WTC11 (cell line): ENCODE data around the gene HK2. TPM values are rescaled to one million over a fixed set of nuclear protein-coding genes. Genes with fewer than 3 reads are reported as not detected.

Source experiments
- ATAC-seq: fragments of 200-7000 bp; cut with Tn5 transposase; 2 replicates; pipeline ENCODE4 v1.10.0; 2021; ENCODE audit warnings: mild to moderate bottlenecking, moderate library complexity
- CTCF ChIA-PET: fragments of 300-600 bp; sonication (Branson Sonifier 250); formaldehyde crosslinking; loops from one replicate; lab custom pipeline; 2021; ENCODE audit warnings: antibody characterized with exemption; lab: Charles Lee
- POLR2A ChIA-PET: fragments of 350-600 bp; sonication (Branson Sonifier 250); formaldehyde crosslinking; loops from one replicate; lab custom pipeline; 2021; ENCODE audit warnings: antibody characterized with exemption; lab: Charles Lee
- DNase-seq: peaks from one replicate; pipeline ENCODE4 v3.0.0; 2021; ENCODE audit warnings: low spot score
- H3K27ac Mint-ChIP-seq: 2 replicates; pipeline ENCODE4 v1.8.0; 2021; ENCODE audit warnings: mixed read lengths
- H3K27me3 Mint-ChIP-seq: 2 replicates; pipeline ENCODE4 v1.8.0; 2021; ENCODE audit warnings: low read depth, mild to moderate bottlenecking, moderate library complexity, mixed read lengths
- H3K36me3 Mint-ChIP-seq: 2 replicates; pipeline ENCODE4 v1.8.0; 2021; ENCODE audit warnings: mixed read lengths
- H3K4me1 Mint-ChIP-seq: 2 replicates; pipeline ENCODE4 v1.8.0; 2022; ENCODE audit warnings: mixed read lengths
- H3K4me3 Mint-ChIP-seq: 2 replicates; pipeline ENCODE4 v1.8.0; 2021; ENCODE audit warnings: mild to moderate bottlenecking, moderate library complexity, mixed read lengths
- H3K9me3 Mint-ChIP-seq: 2 replicates; pipeline ENCODE4 v1.8.0; 2021; ENCODE audit warnings: mixed read lengths
- ATF1 ChIP-seq: sonication (generic); formaldehyde crosslinking; IDR thresholded peaks from 2 replicates; pipeline ENCODE4 v1.8.1; 2023; ENCODE audit warnings: mild to moderate bottlenecking, moderate library complexity, missing genetic modification reagents
- CBFB ChIP-seq: sonication (generic); formaldehyde crosslinking; IDR thresholded peaks from 2 replicates; pipeline ENCODE4 v1.8.1; 2022; ENCODE audit warnings: mild to moderate bottlenecking, low read depth, missing genetic modification reagents
- CREB1 ChIP-seq: sonication (generic); formaldehyde crosslinking; IDR thresholded peaks from 2 replicates; pipeline ENCODE4 v1.8.0; 2023; ENCODE audit warnings: mild to moderate bottlenecking, missing genetic modification reagents
- EMX1 ChIP-seq: fragments of 250-450 bp; sonication (Bioruptor Pico); IDR thresholded peaks from 2 replicates; pipeline ENCODE4 v1.8.0; 2021; ENCODE audit warnings: mild to moderate bottlenecking
- FOXK1 ChIP-seq: sonication (generic); formaldehyde crosslinking; IDR thresholded peaks from 2 replicates; pipeline ENCODE4 v1.8.0; 2022; ENCODE audit warnings: mild to moderate bottlenecking, moderate library complexity, missing genetic modification reagents
- GABPB1 ChIP-seq: sonication (generic); formaldehyde crosslinking; IDR thresholded peaks from 2 replicates; pipeline ENCODE4 v1.8.1; 2023; ENCODE audit warnings: mild to moderate bottlenecking, missing genetic modification reagents
- NFE2L1 ChIP-seq: sonication (generic); formaldehyde crosslinking; IDR thresholded peaks from 2 replicates; pipeline ENCODE4 v1.8.1; 2023; ENCODE audit warnings: missing genetic modification reagents
- NR1H2 ChIP-seq: sonication (generic); formaldehyde crosslinking; IDR thresholded peaks from 2 replicates; pipeline ENCODE4 v1.9.0; 2021; ENCODE audit warnings: mild to moderate bottlenecking, moderate library complexity, missing genetic modification reagents
- SMAD3 ChIP-seq: sonication (generic); formaldehyde crosslinking; IDR thresholded peaks from 2 replicates; pipeline ENCODE4 v1.8.0; 2022; ENCODE audit warnings: missing genetic modification reagents, mild to moderate bottlenecking, borderline replicate concordance
- TCF7 ChIP-seq: sonication (generic); formaldehyde crosslinking; IDR thresholded peaks from 2 replicates; pipeline ENCODE4 v1.8.0; 2022; ENCODE audit warnings: mild to moderate bottlenecking, low read depth, missing genetic modification reagents, moderate library complexity
- ZNF121 ChIP-seq: sonication (generic); formaldehyde crosslinking; IDR thresholded peaks from 2 replicates; pipeline ENCODE4 v1.8.0; 2023; ENCODE audit warnings: missing genetic modification reagents
- ZNF138 ChIP-seq: sonication (generic); formaldehyde crosslinking; conservative IDR thresholded peaks from 2 replicates; pipeline ENCODE4 v1.8.1; 2022; ENCODE audit warnings: mild to moderate bottlenecking, moderate library complexity, missing genetic modification reagents
- ZNF263 ChIP-seq: sonication (generic); formaldehyde crosslinking; IDR thresholded peaks from 2 replicates; pipeline ENCODE4 v1.8.1; 2022; ENCODE audit warnings: low read depth, mild to moderate bottlenecking, moderate library complexity, missing genetic modification reagents
- ZNF423 ChIP-seq: fragments of 250-450 bp; sonication (Bioruptor Pico); IDR thresholded peaks from 2 replicates; pipeline ENCODE4 v2.1.2; 2022; ENCODE audit warnings: mild to moderate bottlenecking, moderate library complexity
- ZNF671 ChIP-seq: fragments of 250-450 bp; sonication (Bioruptor Pico); IDR thresholded peaks from 2 replicates; pipeline ENCODE4 v1.8.0; 2021; ENCODE audit warnings: mild to moderate bottlenecking
- total RNA-seq: library from RNA; stranded (reverse); gene quantifications from 3 replicates; pipeline ENCODE4 v1.2.3, GENCODE V29; 2021
- TF ChIP-seq, protein P1 (sequence below): sonication (generic); formaldehyde crosslinking; IDR thresholded peaks from 2 replicates; pipeline ENCODE4 v1.8.1; 2023; ENCODE audit warnings: mild to moderate bottlenecking, missing genetic modification reagents
- TF ChIP-seq, protein P2 (sequence below): sonication (generic); formaldehyde crosslinking; IDR thresholded peaks from 2 replicates; pipeline ENCODE4 v1.8.1; 2023; ENCODE audit warnings: mild to moderate bottlenecking, missing genetic modification reagents
- TF ChIP-seq, protein P3 (sequence below): sonication (generic); formaldehyde crosslinking; IDR thresholded peaks from 2 replicates; pipeline ENCODE4 v1.8.1; 2022; ENCODE audit warnings: low read depth, mild to moderate bottlenecking, moderate library complexity, missing genetic modification reagents, borderline replicate concordance
- TF ChIP-seq, protein P4 (sequence below): sonication (generic); formaldehyde crosslinking; IDR thresholded peaks from 2 replicates; pipeline ENCODE4 v1.8.1; 2023; ENCODE audit warnings: mild to moderate bottlenecking, missing genetic modification reagents, moderate library complexity
- TF ChIP-seq, protein P5 (sequence below): fragments of 250-450 bp; sonication (Bioruptor Pico); IDR thresholded peaks from 2 replicates; pipeline ENCODE4 v1.9.0; 2021; ENCODE audit warnings: mild to moderate bottlenecking
- TF ChIP-seq, protein P6 (sequence below): sonication (generic); formaldehyde crosslinking; IDR thresholded peaks from 2 replicates; pipeline ENCODE4 v1.8.1; 2022; ENCODE audit warnings: mild to moderate bottlenecking, moderate library complexity, missing genetic modification reagents

The HK2 gene
- total RNA-seq, 1 experiment from 2014 or later, result 61.6 TPM

DNA sequence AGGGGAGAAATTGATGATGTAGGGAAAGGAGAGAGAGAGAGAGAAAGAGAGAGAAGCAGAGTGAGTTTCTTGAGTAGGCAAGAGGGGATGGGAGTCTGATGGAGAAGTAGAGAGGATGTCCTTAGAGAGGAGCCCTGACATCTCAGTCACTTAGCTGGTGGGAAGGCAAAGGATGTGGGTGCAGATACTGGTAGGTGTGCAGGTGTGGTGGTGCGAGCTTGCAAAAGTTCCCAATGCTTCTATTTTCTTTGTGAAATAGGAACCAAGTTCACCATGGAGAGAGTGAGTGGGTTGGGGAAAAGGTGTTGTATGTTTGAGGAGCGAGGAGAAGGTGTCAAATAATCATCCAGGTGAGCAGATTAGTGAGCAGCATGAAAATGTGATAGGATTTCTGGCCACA is 98.0 kb downstream of the HK2 start:
- ATAC-seq (no peak), DNase-seq (no peak)
- H3K4me1 Mint-ChIP-seq, result no peaks in the 10 kb centered on the region
- H3K27me3 Mint-ChIP-seq, result peaks cover 6% of the 10 kb centered on the region; the same call in 1 of the 2 replicates
- H3K36me3 Mint-ChIP-seq, result no peaks in the 10 kb centered on the region
- H3K27ac Mint-ChIP-seq, result no peak overlapping the region
- H3K4me3 Mint-ChIP-seq, result no peak overlapping the region
- H3K9me3 Mint-ChIP-seq, result no peaks in the 10 kb centered on the region
- TF ChIP-seq, protein P1, sequence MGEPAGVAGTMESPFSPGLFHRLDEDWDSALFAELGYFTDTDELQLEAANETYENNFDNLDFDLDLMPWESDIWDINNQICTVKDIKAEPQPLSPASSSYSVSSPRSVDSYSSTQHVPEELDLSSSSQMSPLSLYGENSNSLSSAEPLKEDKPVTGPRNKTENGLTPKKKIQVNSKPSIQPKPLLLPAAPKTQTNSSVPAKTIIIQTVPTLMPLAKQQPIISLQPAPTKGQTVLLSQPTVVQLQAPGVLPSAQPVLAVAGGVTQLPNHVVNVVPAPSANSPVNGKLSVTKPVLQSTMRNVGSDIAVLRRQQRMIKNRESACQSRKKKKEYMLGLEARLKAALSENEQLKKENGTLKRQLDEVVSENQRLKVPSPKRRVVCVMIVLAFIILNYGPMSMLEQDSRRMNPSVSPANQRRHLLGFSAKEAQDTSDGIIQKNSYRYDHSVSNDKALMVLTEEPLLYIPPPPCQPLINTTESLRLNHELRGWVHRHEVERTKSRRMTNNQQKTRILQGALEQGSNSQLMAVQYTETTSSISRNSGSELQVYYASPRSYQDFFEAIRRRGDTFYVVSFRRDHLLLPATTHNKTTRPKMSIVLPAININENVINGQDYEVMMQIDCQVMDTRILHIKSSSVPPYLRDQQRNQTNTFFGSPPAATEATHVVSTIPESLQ, result no peak
- no peak for TF ChIP-seq ZNF423 (CRISPR knock-in tag)
- TF ChIP-seq NR1H2 (CRISPR knock-in tag), result no peak
- no peak for TF ChIP-seq ZNF263 (CRISPR knock-in tag)
- ChIA-PET CTCF (no interaction called here), POLR2A (no interaction called here)

DNA sequence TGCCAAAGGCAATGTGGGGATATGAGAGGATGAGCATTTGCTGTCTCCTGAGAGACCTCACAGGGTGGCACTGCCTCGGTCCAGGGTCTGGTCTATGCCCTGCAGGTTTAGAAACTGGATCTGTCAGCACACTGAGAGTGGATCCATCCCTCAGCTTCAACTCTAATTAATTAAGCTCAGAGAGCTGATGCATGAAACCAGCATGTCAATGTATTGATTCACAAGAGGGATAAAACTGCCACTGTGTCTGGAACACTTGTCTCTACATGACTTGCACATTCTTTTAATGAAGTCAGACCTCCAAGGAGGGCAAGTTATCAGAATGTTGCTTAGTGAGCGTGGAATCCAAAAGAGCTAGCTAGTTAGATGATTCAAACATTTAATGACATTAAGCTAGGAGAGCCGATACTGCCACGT is 102.1 kb downstream of the HK2 start:
- Mint-ChIP-seq H3K27ac (no peak overlapping the region), H3K4me3 (no peak overlapping the region), H3K4me1 (no peaks in the 10 kb centered on the region), H3K36me3 (no peaks in the 10 kb centered on the region), H3K9me3 (no peaks in the 10 kb centered on the region), H3K27me3 (peaks cover 6% of the 10 kb centered on the region; the same call in 1 of the 2 replicates)
- POLR2A ChIA-PET, result no interaction called here
- TF ChIP-seq CREB1 (CRISPR knock-in tag) (no peak), TCF7 (CRISPR knock-in tag) (no peak), ATF1 (no peak), ZNF423 (CRISPR knock-in tag) (no peak), CBFB (CRISPR knock-in tag) (no peak), ZNF121 (CRISPR knock-in tag) (no peak)
- TF ChIP-seq, protein P2, sequence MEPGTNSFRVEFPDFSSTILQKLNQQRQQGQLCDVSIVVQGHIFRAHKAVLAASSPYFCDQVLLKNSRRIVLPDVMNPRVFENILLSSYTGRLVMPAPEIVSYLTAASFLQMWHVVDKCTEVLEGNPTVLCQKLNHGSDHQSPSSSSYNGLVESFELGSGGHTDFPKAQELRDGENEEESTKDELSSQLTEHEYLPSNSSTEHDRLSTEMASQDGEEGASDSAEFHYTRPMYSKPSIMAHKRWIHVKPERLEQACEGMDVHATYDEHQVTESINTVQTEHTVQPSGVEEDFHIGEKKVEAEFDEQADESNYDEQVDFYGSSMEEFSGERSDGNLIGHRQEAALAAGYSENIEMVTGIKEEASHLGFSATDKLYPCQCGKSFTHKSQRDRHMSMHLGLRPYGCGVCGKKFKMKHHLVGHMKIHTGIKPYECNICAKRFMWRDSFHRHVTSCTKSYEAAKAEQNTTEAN, result no peak
- TF ChIP-seq, protein P3, sequence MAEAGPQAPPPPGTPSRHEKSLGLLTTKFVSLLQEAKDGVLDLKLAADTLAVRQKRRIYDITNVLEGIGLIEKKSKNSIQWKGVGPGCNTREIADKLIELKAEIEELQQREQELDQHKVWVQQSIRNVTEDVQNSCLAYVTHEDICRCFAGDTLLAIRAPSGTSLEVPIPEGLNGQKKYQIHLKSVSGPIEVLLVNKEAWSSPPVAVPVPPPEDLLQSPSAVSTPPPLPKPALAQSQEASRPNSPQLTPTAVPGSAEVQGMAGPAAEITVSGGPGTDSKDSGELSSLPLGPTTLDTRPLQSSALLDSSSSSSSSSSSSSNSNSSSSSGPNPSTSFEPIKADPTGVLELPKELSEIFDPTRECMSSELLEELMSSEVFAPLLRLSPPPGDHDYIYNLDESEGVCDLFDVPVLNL (CRISPR knock-in tag), result no peak
- ATAC-seq (no peak), DNase-seq (no peak)
- CTCF ChIA-PET, result no interaction called here

DNA sequence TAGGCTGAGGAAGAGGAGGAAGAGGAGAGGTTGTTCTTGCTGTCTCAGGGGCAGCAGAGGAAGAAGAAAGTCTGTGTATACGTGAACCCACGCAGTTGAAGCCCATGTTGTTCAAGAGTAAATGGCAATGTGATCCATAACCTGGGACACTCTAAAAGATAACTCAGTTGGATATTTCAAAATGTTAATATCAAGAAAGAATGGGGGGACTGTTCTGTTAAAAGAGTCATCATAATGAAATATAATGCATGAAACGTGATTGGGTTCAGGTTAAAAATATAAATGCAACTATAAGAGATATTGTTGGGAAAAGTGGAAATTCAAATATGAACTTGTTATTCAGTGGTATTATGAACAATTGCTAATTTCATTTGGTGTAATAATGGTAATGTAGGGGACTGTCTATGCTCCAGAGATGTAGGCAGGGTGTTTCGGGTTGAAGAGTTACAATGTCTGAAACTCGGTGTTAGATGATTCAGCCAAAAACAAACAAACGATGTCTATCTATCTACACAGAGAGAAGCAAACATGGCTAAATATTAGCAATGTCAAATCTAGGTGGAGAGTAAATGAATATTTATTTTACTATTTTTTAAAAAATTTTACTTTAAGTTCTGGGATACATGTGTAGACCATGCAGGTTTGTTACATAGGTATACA is 103.4 kb downstream of the HK2 start:
- no peak overlapping the region for H3K4me3 Mint-ChIP-seq
- H3K4me1 Mint-ChIP-seq, result no peaks in the 10 kb centered on the region
- H3K27me3 Mint-ChIP-seq, result peaks cover 6% of the 10 kb centered on the region; the same call in 1 of the 2 replicates
- CTCF ChIA-PET, result no interaction called here
- H3K9me3 Mint-ChIP-seq, result no peaks in the 10 kb centered on the region
- TF ChIP-seq ZNF138 (no peak), GABPB1 (CRISPR knock-in tag) (0 out of 2 replicates have a peak, but pooled peaks have one; percentile 20)
- ATAC-seq, result no peak
- DNase-seq, result no peak
- POLR2A ChIA-PET, result no interaction called here
- H3K27ac Mint-ChIP-seq, result no peak overlapping the region
- H3K36me3 Mint-ChIP-seq, result no peaks in the 10 kb centered on the region

DNA sequence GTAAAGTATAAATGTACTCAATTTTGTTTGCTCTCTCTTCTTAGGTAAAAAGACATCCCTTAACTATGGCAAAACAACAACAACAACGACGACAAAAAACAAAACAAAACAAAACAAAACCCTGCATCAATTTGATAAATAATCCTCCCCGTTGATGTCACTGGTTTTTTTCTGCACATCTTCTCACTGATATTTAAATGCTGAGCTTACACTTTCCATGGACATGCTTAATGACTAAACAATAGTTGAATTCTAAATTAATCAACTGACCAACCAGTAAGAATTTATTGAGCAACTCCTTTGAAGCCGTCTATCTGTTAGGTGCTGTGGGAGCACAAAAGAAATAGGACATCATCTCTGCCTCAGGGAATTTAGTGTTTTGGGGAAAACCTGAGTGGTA is 104.3 kb downstream of the HK2 start:
- Mint-ChIP-seq H3K9me3 (no peaks in the 10 kb centered on the region), H3K4me1 (no peaks in the 10 kb centered on the region), H3K4me3 (no peak overlapping the region), H3K27me3 (no peaks in the 10 kb centered on the region), H3K27ac (no peak overlapping the region), H3K36me3 (no peaks in the 10 kb centered on the region)
- TF ChIP-seq EMX1 (CRISPR knock-in tag) (no peak), NFE2L1 (CRISPR knock-in tag) (no peak), SMAD3 (CRISPR knock-in tag) (no peak), ZNF671 (CRISPR knock-in tag) (no peak), FOXK1 (CRISPR knock-in tag) (no peak)
- TF ChIP-seq, protein P4, sequence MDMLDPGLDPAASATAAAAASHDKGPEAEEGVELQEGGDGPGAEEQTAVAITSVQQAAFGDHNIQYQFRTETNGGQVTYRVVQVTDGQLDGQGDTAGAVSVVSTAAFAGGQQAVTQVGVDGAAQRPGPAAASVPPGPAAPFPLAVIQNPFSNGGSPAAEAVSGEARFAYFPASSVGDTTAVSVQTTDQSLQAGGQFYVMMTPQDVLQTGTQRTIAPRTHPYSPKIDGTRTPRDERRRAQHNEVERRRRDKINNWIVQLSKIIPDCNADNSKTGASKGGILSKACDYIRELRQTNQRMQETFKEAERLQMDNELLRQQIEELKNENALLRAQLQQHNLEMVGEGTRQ (CRISPR knock-in tag), result no peak
- TF ChIP-seq, protein P5, sequence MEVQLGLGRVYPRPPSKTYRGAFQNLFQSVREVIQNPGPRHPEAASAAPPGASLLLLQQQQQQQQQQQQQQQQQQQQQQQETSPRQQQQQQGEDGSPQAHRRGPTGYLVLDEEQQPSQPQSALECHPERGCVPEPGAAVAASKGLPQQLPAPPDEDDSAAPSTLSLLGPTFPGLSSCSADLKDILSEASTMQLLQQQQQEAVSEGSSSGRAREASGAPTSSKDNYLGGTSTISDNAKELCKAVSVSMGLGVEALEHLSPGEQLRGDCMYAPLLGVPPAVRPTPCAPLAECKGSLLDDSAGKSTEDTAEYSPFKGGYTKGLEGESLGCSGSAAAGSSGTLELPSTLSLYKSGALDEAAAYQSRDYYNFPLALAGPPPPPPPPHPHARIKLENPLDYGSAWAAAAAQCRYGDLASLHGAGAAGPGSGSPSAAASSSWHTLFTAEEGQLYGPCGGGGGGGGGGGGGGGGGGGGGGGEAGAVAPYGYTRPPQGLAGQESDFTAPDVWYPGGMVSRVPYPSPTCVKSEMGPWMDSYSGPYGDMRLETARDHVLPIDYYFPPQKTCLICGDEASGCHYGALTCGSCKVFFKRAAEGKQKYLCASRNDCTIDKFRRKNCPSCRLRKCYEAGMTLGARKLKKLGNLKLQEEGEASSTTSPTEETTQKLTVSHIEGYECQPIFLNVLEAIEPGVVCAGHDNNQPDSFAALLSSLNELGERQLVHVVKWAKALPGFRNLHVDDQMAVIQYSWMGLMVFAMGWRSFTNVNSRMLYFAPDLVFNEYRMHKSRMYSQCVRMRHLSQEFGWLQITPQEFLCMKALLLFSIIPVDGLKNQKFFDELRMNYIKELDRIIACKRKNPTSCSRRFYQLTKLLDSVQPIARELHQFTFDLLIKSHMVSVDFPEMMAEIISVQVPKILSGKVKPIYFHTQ (CRISPR knock-in tag), result no peak
- TF ChIP-seq, protein P6, sequence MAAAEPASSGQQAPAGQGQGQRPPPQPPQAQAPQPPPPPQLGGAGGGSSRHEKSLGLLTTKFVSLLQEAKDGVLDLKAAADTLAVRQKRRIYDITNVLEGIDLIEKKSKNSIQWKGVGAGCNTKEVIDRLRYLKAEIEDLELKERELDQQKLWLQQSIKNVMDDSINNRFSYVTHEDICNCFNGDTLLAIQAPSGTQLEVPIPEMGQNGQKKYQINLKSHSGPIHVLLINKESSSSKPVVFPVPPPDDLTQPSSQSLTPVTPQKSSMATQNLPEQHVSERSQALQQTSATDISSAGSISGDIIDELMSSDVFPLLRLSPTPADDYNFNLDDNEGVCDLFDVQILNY (CRISPR knock-in tag), result no peak
- ATAC-seq (no peak), DNase-seq (no peak)
- ChIA-PET CTCF (no interaction called here), POLR2A (no interaction called here)
